Astrocyte (in vitro differentiated cells and primary cell): ENCODE measurements around the gene CBFB. TPM values are rescaled to one million over a fixed set of nuclear protein-coding genes. Genes with fewer than 3 reads are reported as not detected.

Source experiments
- DNase-seq: peaks from one replicate; pipeline ENCODE4 v3.0.0-alpha.2; 2010; ENCODE audit warnings: low read depth
- FAIRE-seq: peaks from 2 replicates; lab custom pipeline; 2011; peaks lifted over from hg19 to GRCh38; lab: Jason Lieb, UNC
- H2AFZ ChIP-seq: 2 replicates; pipeline ENCODE4 v1.6.0; 2012; ENCODE audit warnings: low read depth, low read length, inconsistent platforms
- H3K27ac ChIP-seq: 2 replicates; pipeline ENCODE4 v1.5.1; 2011; ENCODE audit warnings: low read depth, low read length, inconsistent platforms
- H3K27me3 ChIP-seq: 2 replicates; pipeline ENCODE4 v1.6.0; 2011; ENCODE audit warnings: low read length, inconsistent platforms; ENCODE audit not compliant: insufficient read depth
- H3K36me3 ChIP-seq: 2 replicates; pipeline ENCODE4 v1.5.1; 2011; ENCODE audit warnings: low read length, inconsistent platforms; ENCODE audit not compliant: insufficient read depth
- H3K4me1 ChIP-seq: 2 replicates; pipeline ENCODE4 v1.5.1; 2011; ENCODE audit warnings: low read length, inconsistent platforms; ENCODE audit not compliant: insufficient read depth
- H3K4me2 ChIP-seq: 2 replicates; pipeline ENCODE4 v1.6.0; 2012; ENCODE audit warnings: low read length, inconsistent platforms
- H3K4me3 ChIP-seq: 2 replicates; pipeline ENCODE4 v1.5.1; 2011; ENCODE audit warnings: low read depth, mild to moderate bottlenecking, low read length, inconsistent platforms; ENCODE audit not compliant: insufficient read depth
- H3K79me2 ChIP-seq: 2 replicates; pipeline ENCODE4 v1.6.0; 2012; ENCODE audit warnings: mild to moderate bottlenecking, low read length, inconsistent platforms; ENCODE audit not compliant: insufficient read depth
- H3K9ac ChIP-seq: 2 replicates; pipeline ENCODE4 v1.6.0; 2012; ENCODE audit warnings: mild to moderate bottlenecking, low read length, inconsistent platforms
- H3K9me3 ChIP-seq: 2 replicates; pipeline ENCODE4 v1.5.1; 2012; ENCODE audit warnings: low read depth, mild to moderate bottlenecking, low read length, inconsistent platforms; ENCODE audit not compliant: insufficient read depth
- H4K20me1 ChIP-seq: 2 replicates; pipeline ENCODE4 v1.6.0; 2012; ENCODE audit warnings: low read length, inconsistent platforms; ENCODE audit not compliant: insufficient read depth
- H3K27ac Mint-ChIP-seq: one replicate; pipeline ENCODE4 v1.8.0; 2021; ENCODE audit warnings: mild to moderate bottlenecking, mixed read lengths; ENCODE audit not compliant: unreplicated experiment
- H3K27me3 Mint-ChIP-seq: one replicate; pipeline ENCODE4 v1.8.0; 2021; ENCODE audit warnings: low read depth, mixed read lengths; ENCODE audit not compliant: unreplicated experiment
- H3K36me3 Mint-ChIP-seq: one replicate; pipeline ENCODE4 v1.8.0; 2021; ENCODE audit warnings: low read depth, mixed read lengths; ENCODE audit not compliant: unreplicated experiment
- H3K4me1 Mint-ChIP-seq: one replicate; pipeline ENCODE4 v1.8.0; 2021; ENCODE audit warnings: low read depth, mixed read lengths; ENCODE audit not compliant: unreplicated experiment
- H3K4me3 Mint-ChIP-seq: one replicate; pipeline ENCODE4 v1.8.0; 2021; ENCODE audit warnings: mild to moderate bottlenecking, moderate library complexity, mixed read lengths; ENCODE audit not compliant: unreplicated experiment
- H3K9me3 Mint-ChIP-seq: one replicate; pipeline ENCODE4 v1.8.0; 2021; ENCODE audit warnings: mild to moderate bottlenecking, mixed read lengths; ENCODE audit not compliant: unreplicated experiment
- CTCF ChIP-seq: IDR thresholded peaks from 2 replicates; pipeline ENCODE4 v1.5.1; 2011; ENCODE audit warnings: low read depth, mild to moderate bottlenecking, inconsistent platforms, low read length, moderate library complexity; ENCODE audit not compliant: insufficient read depth
- EZH2 ChIP-seq: IDR thresholded peaks from 2 replicates; pipeline ENCODE4 v1.6.1; 2012; ENCODE audit warnings: mild to moderate bottlenecking, low read length, inconsistent platforms; ENCODE audit not compliant: insufficient read depth
- total RNA-seq: library from RNA; stranded (reverse); gene quantifications from 2 replicates; pipeline ENCODE4 v1.2.1, GENCODE V29; 2021

Gene CBFB
- total RNA-seq, 1 donor from 2014 or later: 104 TPM

DNA sequence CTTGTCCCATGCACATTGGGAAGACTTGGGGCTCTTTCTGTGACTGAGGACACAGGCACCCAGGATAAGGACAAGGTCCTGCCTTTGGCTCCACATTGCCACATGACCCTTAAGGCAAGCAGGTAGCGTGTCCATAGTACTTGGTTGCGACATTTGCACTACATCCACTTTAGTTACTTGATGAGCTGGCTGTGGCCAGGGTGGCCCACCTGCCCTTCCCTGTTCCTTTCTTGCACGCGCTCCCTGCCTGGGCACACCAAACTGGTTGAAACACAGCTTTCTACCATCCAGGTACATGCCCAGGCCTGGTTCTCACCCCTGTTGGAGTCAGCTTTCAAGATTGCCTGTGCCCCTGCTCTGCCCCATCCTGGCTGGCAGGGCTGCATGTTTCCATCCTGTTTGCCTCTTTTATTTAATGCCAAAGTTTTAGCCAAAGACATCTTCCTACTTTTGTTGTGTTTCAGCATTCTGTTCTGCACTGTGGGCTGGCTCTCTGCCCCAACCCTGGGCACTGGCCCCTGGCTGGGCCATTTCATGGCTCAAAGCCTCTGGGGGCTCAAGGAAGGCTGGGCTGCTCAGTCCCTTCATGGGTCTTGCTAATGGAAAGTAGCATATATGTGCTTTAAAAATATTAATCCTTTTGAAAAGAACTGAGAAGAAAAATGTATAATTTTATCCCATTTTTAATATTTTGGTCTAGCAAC is 118.6 kb downstream of the CBFB start:
- Mint-ChIP-seq H3K27ac (no peak overlapping the region), H3K36me3 (peaks cover 29% of the 10 kb centered on the region), H3K27me3 (peaks cover 13% of the 10 kb centered on the region), H3K4me1 (no peaks in the 10 kb centered on the region), H3K9me3 (no peaks in the 10 kb centered on the region), H3K4me3 (no peak overlapping the region)
- no peaks in the 10 kb centered on the region for H3K27me3 ChIP-seq
- no peaks in the 10 kb centered on the region for H3K9me3 ChIP-seq
- no peak overlapping the region for H2AFZ ChIP-seq
- H3K4me3 ChIP-seq: no peak overlapping the region
- H3K27ac ChIP-seq: no peak overlapping the region
- no peak for FAIRE-seq
- H3K36me3 ChIP-seq: peaks cover 33% of the 10 kb centered on the region
- no peak for DNase-seq
- H4K20me1 ChIP-seq: peaks cover 23% of the 10 kb centered on the region
- H3K4me2 ChIP-seq: no peak overlapping the region
- TF ChIP-seq CTCF: no peak
- TF ChIP-seq EZH2: no peak
- H3K79me2 ChIP-seq: no peaks in the 10 kb centered on the region
- no peak overlapping the region for H3K9ac ChIP-seq
- H3K4me1 ChIP-seq: peaks cover 2% of the 10 kb centered on the region

DNA sequence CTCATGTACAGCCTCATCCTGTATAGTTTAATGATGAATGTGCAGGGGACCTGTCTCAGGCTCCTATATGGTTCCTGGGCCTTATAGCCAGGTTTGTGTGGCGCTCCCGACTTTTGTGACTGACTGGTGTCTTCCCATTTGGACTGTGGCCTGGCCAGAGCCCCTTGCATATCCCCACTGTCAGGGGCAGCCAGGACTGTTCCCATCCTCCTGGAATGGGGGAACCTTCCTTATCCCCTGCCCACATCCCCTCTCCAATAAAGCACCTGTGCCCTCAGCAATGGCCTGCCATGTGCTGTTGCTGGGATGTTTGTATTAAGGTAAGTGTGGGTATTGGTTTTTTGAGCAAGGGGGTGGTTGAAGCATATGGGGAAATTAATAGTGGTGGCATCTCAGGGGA is 119.3 kb downstream of the CBFB start:
- Mint-ChIP-seq H3K4me3 (no peak overlapping the region), H3K27ac (no peak overlapping the region), H3K9me3 (peaks cover 4% of the 10 kb centered on the region), H3K4me1 (no peaks in the 10 kb centered on the region), H3K27me3 (peaks cover 19% of the 10 kb centered on the region), H3K36me3 (peaks cover 29% of the 10 kb centered on the region)
- H3K4me2 ChIP-seq: no peak overlapping the region
- H3K9me3 ChIP-seq: no peaks in the 10 kb centered on the region
- FAIRE-seq (no peak), DNase-seq (no peak)
- H3K79me2 ChIP-seq: no peaks in the 10 kb centered on the region
- H3K36me3 ChIP-seq: peaks cover 31% of the 10 kb centered on the region
- H3K27me3 ChIP-seq: peaks cover 2% of the 10 kb centered on the region
- no peak overlapping the region for H3K4me3 ChIP-seq
- H3K27ac ChIP-seq: no peak overlapping the region
- peaks cover 23% of the 10 kb centered on the region for H4K20me1 ChIP-seq
- H3K9ac ChIP-seq: no peak overlapping the region
- no peak for TF ChIP-seq EZH2
- no peak for TF ChIP-seq CTCF
- H3K4me1 ChIP-seq: peaks cover 2% of the 10 kb centered on the region
- H2AFZ ChIP-seq: no peak overlapping the region

GRCh38 chr16:67148656-67149275 is 119.8 kb downstream of the CBFB start:
- H3K27me3 Mint-ChIP-seq: peaks cover 23% of the 10 kb centered on the region
- H3K4me3 Mint-ChIP-seq: peak overlapping the region; percentile 57
- H3K36me3 ChIP-seq: peaks cover 26% of the 10 kb centered on the region
- H3K4me1 Mint-ChIP-seq: no peaks in the 10 kb centered on the region
- peaks cover 2% of the 10 kb centered on the region for H3K4me1 ChIP-seq
- H3K4me2 ChIP-seq: no peak overlapping the region
- no peak for DNase-seq
- H3K27ac ChIP-seq: no peak overlapping the region
- H3K9me3 ChIP-seq: no peaks in the 10 kb centered on the region
- no peak overlapping the region for H3K9ac ChIP-seq
- peaks cover 23% of the 10 kb centered on the region for H4K20me1 ChIP-seq
- no peak overlapping the region for H2AFZ ChIP-seq
- peak overlapping the region; percentile 41 for H3K27ac Mint-ChIP-seq
- H3K9me3 Mint-ChIP-seq: peaks cover 4% of the 10 kb centered on the region
- no peak overlapping the region for H3K4me3 ChIP-seq
- TF ChIP-seq CTCF (no peak), EZH2 (no peak)
- H3K36me3 Mint-ChIP-seq: peaks cover 25% of the 10 kb centered on the region
- FAIRE-seq: no peak
- H3K79me2 ChIP-seq: no peaks in the 10 kb centered on the region
- H3K27me3 ChIP-seq: peaks cover 5% of the 10 kb centered on the region
